HG03108 (cell line): Measurements from ENCODE around the gene TMEM86A.

ENCODE experiments used
- ATAC-seq: cut with Tn5 transposase; IDR thresholded peaks from one replicate; pipeline ENCODE4 v1.9.1; 2021; ENCODE audit warnings: moderate library complexity; ENCODE audit not compliant: unreplicated experiment

Gene TMEM86A

GRCh38 chr11:18722293-18722637 is 23.7 kb downstream of the TMEM86A start:
- ATAC-seq: no peak

- ATAC-seq: no peak
Measured at GRCh38 chr11:18723991-18724390, 25.4 kb downstream of the TMEM86A start.

- no peak for ATAC-seq
Measured at GRCh38 chr11:18726040-18726439, 27.5 kb downstream of the TMEM86A start, which contains the start of gene IGSF22. Gene IGSF22, minus strand, starts transcription at chr11:18726188. Its CDS starts 1,952 bp downstream, at chr11:18724236.

GRCh38 chr11:18727479-18728236 is 29.1 kb downstream of the TMEM86A start:
- no peak for ATAC-seq

GRCh38 chr11:18728658-18729057 is 30.1 kb downstream of the TMEM86A start:
- no peak for ATAC-seq

- ATAC-seq: no peak
Measured at GRCh38 chr11:18729426-18729825, 30.8 kb downstream of the TMEM86A start.

- ATAC-seq: no peak
Measured at GRCh38 chr11:18730020-18730419, 31.4 kb downstream of the TMEM86A start.

GRCh38 chr11:18731441-18731840 is 32.9 kb downstream of the TMEM86A start:
- ATAC-seq: no peak

GRCh38 chr11:18731949-18732821 is 33.6 kb downstream of the TMEM86A start:
- no peak for ATAC-seq

GRCh38 chr11:18733202-18733601 is 34.6 kb downstream of the TMEM86A start:
- ATAC-seq: no peak

GRCh38 chr11:18736590-18737148 is 38.1 kb downstream of the TMEM86A start:
- ATAC-seq: no peak

GRCh38 chr11:18737642-18738041 is 39.1 kb downstream of the TMEM86A start:
- ATAC-seq: no peak

GRCh38 chr11:18739685-18740084 is 41.1 kb downstream of the TMEM86A start:
- ATAC-seq: no peak

- no peak for ATAC-seq
Measured at GRCh38 chr11:18741783-18742182, 43.2 kb downstream of the TMEM86A start.

GRCh38 chr11:18743365-18743764 is 44.8 kb downstream of the TMEM86A start:
- no peak for ATAC-seq

GRCh38 chr11:18743900-18744514 is 45.4 kb downstream of the TMEM86A start:
- ATAC-seq: no peak

GRCh38 chr11:18745251-18745650 is 46.7 kb downstream of the TMEM86A start:
- no peak for ATAC-seq

GRCh38 chr11:18748766-18749365 is 50.3 kb downstream of the TMEM86A start:
- no peak for ATAC-seq

GRCh38 chr11:18749681-18750319 is 51.2 kb downstream of the TMEM86A start:
- ATAC-seq: no peak

GRCh38 chr11:18750944-18751343 is 52.4 kb downstream of the TMEM86A start:
- no peak for ATAC-seq
